Lower leg skin (tissue), 4 donors: ENCODE measurements around the gene NAA35. TPM values are rescaled to one million over a fixed set of nuclear protein-coding genes. Genes with fewer than 3 reads are reported as not detected.
"Not testable (repeated sequence)": the region's sequence is repeated elsewhere in the genome, so short reads cannot be mapped to it uniquely, and the experiment has no call there.

Source experiments
- DNase-seq, 2 donors: peaks; one replicate each; pipeline ENCODE4 v3.0.0-alpha.2; 2019; ENCODE audit warnings: low spot score in 2 of 2
- H3K4me3 ChIP-seq: fragments of 200-600 bp; sonication (generic); 2 replicates; pipeline ENCODE4 v1.5.1; 2017; ENCODE audit warnings: mild to moderate bottlenecking, low read depth; ENCODE audit not compliant: poor library complexity, severe bottlenecking
- POLR2A ChIP-seq, 2 donors: fragments of 450-650 bp; IDR thresholded peaks; one replicate each; pipeline ENCODE4 v1.6.1; 2016 to 2017; ENCODE audit warnings: antibody characterized with exemption in 2 of 2, mild to moderate bottlenecking in 1 of 2, moderate library complexity in 1 of 2
- WGBS, 2 donors: methylation state at CpG; one replicate each; pipeline ENCODE4 v1.1.5; 2018; 5-methylcytosine and 5-hydroxymethylcytosine counted together
- intact Hi-C: fragments of 100-400 bp; cut with DNase I; formaldehyde crosslinking; loops from one replicate; pipeline ENCODE4 v1.15.0; 2023; ENCODE audit warnings: low total_unique reads
- total RNA-seq, 4 donors: library from RNA; depleted of rRNA; stranded (reverse); fragments of >200 nt; gene quantifications; one replicate each; pipeline ENCODE4 v1.1.0, GENCODE V29; 2016
- TF ChIP-seq, protein P1 (sequence below), 3 donors: fragments of 450-650 bp; IDR thresholded peaks; one replicate each; pipeline ENCODE4 v1.5.1; 2016; ENCODE audit warnings: antibody characterized with exemption in 3 of 3, mild to moderate bottlenecking in 3 of 3, moderate library complexity in 2 of 3

The NAA35 gene
- total RNA-seq, 4 donors from 2014 or later, result 11.4 to 15.2 (median 12.3) TPM

DNA sequence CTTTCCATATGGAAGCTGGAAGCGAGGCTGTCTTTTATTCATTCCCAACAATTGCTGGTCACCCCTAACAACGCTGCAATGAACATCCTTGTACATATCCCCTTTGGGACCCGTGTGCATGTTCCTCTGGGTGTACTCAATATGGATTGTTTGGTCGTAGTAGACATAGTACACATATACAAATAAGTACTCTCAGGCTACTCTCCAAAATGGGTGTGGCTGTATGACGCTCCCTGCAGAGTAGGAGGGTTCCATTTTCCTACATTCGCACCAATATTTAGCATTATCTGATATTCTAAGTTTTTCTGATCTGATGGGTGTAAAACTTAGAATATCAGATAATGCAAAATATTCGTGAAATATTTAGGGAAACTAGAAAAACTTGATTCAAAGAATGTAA is 23.2 kb upstream of the NAA35 start:
- DNase-seq, result no peak
- TF ChIP-seq, protein P1, sequence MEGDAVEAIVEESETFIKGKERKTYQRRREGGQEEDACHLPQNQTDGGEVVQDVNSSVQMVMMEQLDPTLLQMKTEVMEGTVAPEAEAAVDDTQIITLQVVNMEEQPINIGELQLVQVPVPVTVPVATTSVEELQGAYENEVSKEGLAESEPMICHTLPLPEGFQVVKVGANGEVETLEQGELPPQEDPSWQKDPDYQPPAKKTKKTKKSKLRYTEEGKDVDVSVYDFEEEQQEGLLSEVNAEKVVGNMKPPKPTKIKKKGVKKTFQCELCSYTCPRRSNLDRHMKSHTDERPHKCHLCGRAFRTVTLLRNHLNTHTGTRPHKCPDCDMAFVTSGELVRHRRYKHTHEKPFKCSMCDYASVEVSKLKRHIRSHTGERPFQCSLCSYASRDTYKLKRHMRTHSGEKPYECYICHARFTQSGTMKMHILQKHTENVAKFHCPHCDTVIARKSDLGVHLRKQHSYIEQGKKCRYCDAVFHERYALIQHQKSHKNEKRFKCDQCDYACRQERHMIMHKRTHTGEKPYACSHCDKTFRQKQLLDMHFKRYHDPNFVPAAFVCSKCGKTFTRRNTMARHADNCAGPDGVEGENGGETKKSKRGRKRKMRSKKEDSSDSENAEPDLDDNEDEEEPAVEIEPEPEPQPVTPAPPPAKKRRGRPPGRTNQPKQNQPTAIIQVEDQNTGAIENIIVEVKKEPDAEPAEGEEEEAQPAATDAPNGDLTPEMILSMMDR (IDR thresholded peaks at IDR 0.05), result no peak
- TF ChIP-seq POLR2A (IDR thresholded peaks at IDR 0.05), result no peak
- no peak overlapping the region for H3K4me3 ChIP-seq
- intact Hi-C loops, result no loop called here
- WGBS, 2 donors, result 77 to 78% methylated on average over 7 of the region's 7 CpGs

DNA sequence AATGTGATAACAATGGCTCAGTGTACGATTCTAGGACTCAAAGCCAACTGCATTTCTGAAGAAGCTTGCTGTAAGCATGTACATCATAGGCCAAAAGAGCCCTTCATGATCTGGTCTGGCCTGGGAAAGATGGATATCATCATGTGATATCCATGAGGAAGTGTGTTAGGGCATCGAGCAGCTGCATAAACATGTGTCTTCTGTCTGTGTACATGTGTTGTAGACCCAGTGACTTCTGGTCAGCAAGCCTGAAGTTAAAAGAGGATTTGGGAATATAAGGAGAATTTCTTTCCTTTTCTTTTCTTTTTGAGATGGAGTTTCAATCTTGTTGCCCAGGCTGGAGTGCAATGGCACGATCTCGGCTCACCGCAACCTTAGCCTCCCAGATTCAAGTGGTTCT is 15.5 kb upstream of the NAA35 start:
- intact Hi-C loops, result no loop called here
- WGBS, 2 donors, result 88 to 93% methylated on average over 5 of the region's 5 CpGs
- no peak for DNase-seq
- TF ChIP-seq POLR2A (IDR thresholded peaks at IDR 0.05), result no peak
- TF ChIP-seq, protein P1 (IDR thresholded peaks at IDR 0.05), result no peak
- H3K4me3 ChIP-seq, result no peak overlapping the region

DNA sequence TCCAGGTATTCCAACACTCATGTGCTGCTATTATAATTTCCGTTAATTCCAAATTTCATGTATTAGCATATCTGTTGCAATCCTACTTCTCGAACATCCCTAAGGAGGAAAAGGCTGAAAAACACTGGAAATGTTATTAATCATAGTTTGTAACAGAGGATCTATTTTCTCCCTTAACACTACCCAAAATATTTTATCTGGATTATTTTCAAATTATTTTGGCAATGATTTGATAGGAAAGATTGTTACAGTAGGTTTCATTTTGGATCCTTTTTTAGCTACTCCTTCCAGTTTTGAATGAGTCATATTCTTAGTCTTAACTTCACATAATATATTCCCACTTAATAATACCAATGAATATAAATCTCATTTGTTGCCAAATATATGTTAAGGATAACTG is 13.9 kb upstream of the NAA35 start:
- intact Hi-C loops, result no loop called here
- WGBS, 2 donors, result 30 to 34% methylated on average over 2 of the region's 2 CpGs
- no peak overlapping the region for H3K4me3 ChIP-seq
- TF ChIP-seq, protein P1 (IDR thresholded peaks at IDR 0.05), result no peak
- TF ChIP-seq POLR2A (IDR thresholded peaks at IDR 0.05), result no peak
- DNase-seq, result no peak

DNA sequence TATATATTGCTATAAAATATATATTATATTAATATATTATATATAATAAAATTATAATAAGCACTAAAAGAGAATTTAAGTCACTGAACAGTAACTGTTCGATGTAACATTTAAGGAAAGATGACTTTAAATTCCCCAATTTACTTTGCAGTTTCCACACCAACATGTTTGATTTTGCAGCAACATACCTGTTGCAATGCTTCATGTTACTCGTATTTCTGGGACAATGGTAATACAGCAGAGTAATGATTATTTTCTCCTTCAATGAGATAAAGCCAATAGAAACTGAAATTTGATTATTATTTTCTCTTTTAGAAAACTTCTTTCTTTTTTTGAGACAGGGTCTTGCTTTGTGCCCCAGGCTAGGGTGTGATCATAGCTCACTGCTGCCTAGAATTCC is 9.5 kb upstream of the NAA35 start:
- no peak overlapping the region for H3K4me3 ChIP-seq
- TF ChIP-seq, protein P1 (IDR thresholded peaks at IDR 0.05), result no peak
- TF ChIP-seq POLR2A (IDR thresholded peaks at IDR 0.05), result no peak
- intact Hi-C loops, result no loop called here
- DNase-seq, result no peak
- 85 to 88% methylated on average over 2 of the region's 2 CpGs for WGBS, 2 donors

DNA sequence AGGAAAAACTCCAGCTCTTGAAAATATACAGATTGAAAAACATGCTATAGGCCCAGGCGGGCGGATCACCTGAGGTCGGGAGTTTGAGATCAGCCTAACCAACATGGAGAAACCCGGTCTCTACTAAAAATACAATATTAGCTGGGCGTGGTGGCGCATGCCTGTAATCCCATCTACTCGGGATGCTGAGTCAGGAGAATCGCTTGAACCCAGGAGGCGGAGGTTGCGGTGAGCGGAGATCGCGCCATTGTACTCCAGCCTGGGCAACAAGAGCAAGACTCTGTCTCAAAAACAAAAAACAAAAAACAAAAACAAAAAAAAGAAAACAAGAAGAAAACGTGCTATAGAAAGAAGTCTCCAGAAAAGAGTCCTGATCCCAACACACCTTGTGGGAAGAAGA is 5.0 kb upstream of the NAA35 start:
- intact Hi-C loops, DNase-seq, H3K4me3 ChIP-seq: not testable (repeated sequence)
- WGBS, 2 donors, result 92 to 97% methylated on average over 14 of the region's 14 CpGs

DNA sequence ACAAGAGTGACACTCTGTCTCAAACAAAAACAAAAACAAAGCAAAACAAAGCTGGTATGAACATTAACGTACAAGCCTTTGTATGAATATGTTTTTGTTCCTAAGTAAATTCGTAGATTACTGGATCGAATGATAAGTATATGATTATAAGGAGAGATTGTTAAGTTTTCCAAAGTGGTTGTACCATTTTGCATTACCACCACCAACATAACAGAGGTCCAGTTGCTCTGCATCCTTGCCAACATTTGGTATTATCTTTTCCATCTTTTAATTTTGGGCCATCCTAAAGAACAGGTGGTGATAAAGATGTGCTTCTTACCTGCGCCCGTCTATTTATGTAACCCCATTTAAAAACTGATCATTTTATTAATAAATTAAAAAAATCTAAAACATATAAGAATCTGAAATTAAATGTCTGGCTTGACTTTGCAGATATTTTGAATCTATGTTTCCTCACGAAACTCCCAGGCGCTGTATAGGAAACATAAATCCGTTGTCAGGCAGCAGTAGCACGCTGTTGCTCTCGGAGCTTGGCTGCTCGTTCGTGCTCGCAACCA is 593 bp upstream of the NAA35 start:
- intact Hi-C loops, result no loop called here

More for the DNA sequence above, 593 bp upstream of the NAA35 start:
- H3K4me3 ChIP-seq, result no peak overlapping the region
- no peak for TF ChIP-seq POLR2A (IDR thresholded peaks at IDR 0.05)
- TF ChIP-seq, protein P1 (IDR thresholded peaks at IDR 0.05), result no peak
- WGBS, 2 donors, result 23% methylated on average over 13 of the region's 13 CpGs
- no peak for DNase-seq
